ENCODE measurements around the gene UGGT1.
A peak's percentile ranks its signal among the peaks of the same experiment; 100 is the strongest.

Gene UGGT1

GRCh38 chr2:128090945-128091725 is at the start of gene UGGT1:
TSS of gene UGGT1 (plus strand) at chr2:128091200. CDS start at chr2:128091358, 158 bp downstream.
- peak; percentile 94 to 95 for DNase-seq

- DNase-seq = no peak
These were observed 49.4 kb upstream of the UGGT1 start for GRCh38 chr2:128041561-128041960.

- DNase-seq = no peak
These were observed 48.0 kb upstream of the UGGT1 start for GRCh38 chr2:128043041-128043440.

- DNase-seq = no peak
These were observed 37.7 kb upstream of the UGGT1 start for GRCh38 chr2:128053331-128053730.

GRCh38 chr2:128054104-128054885 is 36.7 kb upstream of the UGGT1 start:
- no peak for DNase-seq

- no peak for DNase-seq
These were observed 33.7 kb upstream of the UGGT1 start for GRCh38 chr2:128057334-128057733.

GRCh38 chr2:128058114-128058513 is 32.9 kb upstream of the UGGT1 start:
- DNase-seq = no peak

- no peak for DNase-seq
These were observed 28.4 kb upstream of the UGGT1 start for GRCh38 chr2:128062571-128062970.

GRCh38 chr2:128064353-128064752 is 26.6 kb upstream of the UGGT1 start:
- no peak for DNase-seq

GRCh38 chr2:128069769-128070168 is 21.2 kb upstream of the UGGT1 start:
- DNase-seq = no peak

GRCh38 chr2:128073278-128073677 is 17.7 kb upstream of the UGGT1 start:
- DNase-seq = no peak

GRCh38 chr2:128076461-128077106 is 14.4 kb upstream of the UGGT1 start:
- no peak for DNase-seq

GRCh38 chr2:128084757-128085156 is 6.2 kb upstream of the UGGT1 start:
- DNase-seq = no peak

- no peak for DNase-seq
These were observed 4.8 kb upstream of the UGGT1 start for GRCh38 chr2:128086244-128086643.

- no peak for DNase-seq
These were observed 440 bp upstream of the UGGT1 start for GRCh38 chr2:128090575-128090944.

GRCh38 chr2:128091726-128092080 is 703 bp downstream of the UGGT1 start:
- no peak for DNase-seq

GRCh38 chr2:128092656-128093055 is 1.7 kb downstream of the UGGT1 start:
- no peak for DNase-seq

GRCh38 chr2:128093762-128094161 is 2.8 kb downstream of the UGGT1 start:
- no peak for DNase-seq

GRCh38 chr2:128095201-128095600 is 4.2 kb downstream of the UGGT1 start:
- DNase-seq = no peak

- DNase-seq = no peak
These were observed 12.4 kb downstream of the UGGT1 start for GRCh38 chr2:128103407-128103806.

GRCh38 chr2:128105072-128105471 is 14.1 kb downstream of the UGGT1 start:
- no peak for DNase-seq

- DNase-seq = no peak
These were observed 17.2 kb downstream of the UGGT1 start for GRCh38 chr2:128108166-128108565.

GRCh38 chr2:128109243-128109642 is 18.2 kb downstream of the UGGT1 start:
- DNase-seq = no peak
